OCI-M2 (cell line): ENCODE data around the gene PDLIM4.

Experiments
- DNase-seq: peaks from one replicate; lab custom pipeline; 2025; ENCODE audit not compliant: unreplicated experiment; lab: John Stamatoyannopoulos, UW

Gene PDLIM4

DNA sequence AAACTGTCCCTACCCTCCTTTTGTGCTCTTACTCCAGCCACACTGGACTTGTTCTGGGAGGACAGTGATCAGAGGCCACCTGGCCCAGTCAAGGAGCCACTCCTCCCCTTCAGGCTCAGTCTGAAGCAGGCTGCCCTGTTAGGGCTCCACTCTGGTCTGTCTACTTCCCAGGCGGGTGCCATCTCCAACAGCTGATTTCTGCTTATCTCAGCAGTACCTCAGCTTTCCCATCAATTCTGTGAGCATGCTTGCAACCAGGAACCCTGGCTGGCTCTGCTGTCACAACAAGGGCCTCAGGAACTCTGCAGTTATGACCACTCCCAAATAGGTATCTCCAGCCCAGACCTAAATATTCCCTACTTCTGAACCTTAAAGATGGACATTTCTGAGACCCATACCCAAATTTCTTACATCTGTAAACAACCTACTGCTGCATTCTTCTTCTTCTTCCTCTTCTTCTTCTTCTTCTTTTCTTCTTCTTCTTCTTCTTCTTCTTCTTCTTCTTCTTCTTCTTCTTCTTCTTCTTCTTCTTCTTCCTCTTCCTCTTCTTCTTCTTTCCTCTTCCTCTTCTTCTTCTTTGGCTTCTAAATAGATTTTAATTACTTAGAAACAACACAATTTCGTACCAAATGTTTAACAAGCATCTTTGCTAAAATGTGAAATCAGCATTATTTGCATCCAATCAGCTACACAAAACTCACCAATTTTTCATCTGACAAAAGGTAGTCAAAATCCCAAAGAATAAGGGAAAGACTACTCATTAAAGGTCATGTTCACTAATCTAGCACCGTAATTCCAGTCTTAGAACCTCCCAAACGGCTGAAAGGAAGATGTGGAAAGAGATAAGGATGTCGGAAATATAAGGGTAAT, 23.1 kb downstream of the PDLIM4 start:
- DNase-seq = no peak

DNA sequence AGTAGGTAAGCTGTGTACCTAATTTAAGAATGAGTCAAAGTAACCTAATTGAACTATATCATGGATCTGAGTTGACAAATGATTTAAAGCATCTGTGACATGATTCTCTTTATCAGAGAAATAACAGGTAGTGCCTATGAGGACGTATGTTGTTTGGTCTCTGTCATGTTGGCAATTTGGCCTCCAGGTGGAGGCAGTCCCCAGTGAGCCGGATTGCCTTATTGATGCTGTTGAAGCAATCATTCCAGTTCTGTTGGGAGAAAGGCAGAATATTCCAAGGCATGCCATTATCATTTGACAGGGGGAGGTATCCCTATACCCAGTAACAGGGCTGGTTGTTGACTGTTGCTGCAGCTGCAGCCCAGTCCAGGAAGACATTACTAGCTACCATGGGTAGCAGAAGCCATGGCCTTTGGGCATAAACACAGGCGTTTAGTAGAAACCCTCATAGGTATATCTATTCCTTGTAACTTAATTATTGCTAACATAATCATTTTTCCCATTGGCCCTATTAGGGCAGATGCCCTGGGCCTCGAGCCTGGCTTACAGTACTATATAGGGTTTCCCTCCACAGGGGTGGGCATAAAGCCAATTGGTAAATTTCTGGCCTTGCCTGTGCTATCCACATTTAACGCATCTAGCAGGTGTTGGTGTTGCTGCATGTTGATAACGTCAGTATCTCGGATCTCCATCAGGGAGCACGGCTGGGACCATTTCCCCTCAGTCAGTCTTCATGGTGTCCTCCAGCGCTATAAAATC, 24.5 kb downstream of the PDLIM4 start:
- no peak for DNase-seq

DNA sequence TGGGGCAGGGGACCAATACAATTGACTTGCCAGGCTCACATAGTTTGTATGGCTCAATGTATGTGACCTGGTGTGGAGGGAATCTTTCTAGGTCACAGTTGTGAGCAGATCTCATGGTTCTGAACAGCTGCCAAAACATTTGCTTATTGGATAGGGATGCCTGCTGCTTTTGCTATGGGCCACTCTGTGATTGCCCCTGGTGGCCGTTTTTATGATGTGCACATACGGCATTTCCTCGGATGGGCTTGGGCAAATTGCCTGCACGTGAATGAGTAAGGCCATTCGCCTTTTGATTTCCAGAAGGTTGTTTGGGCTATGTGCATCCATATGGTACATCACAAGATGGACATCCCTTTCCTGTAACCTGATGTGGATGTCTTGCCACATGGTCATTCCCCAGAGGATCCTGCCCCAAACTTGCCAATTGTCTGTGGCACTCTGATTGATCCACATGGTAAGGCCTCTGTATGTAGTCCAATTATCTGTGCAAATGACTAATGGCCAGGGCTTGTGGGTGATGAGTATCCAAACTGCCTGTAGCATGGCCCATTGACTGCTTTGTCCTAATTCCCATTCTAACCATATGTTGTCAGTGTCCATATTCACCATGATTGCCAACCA, 26.0 kb downstream of the PDLIM4 start:
- DNase-seq = no peak

DNA sequence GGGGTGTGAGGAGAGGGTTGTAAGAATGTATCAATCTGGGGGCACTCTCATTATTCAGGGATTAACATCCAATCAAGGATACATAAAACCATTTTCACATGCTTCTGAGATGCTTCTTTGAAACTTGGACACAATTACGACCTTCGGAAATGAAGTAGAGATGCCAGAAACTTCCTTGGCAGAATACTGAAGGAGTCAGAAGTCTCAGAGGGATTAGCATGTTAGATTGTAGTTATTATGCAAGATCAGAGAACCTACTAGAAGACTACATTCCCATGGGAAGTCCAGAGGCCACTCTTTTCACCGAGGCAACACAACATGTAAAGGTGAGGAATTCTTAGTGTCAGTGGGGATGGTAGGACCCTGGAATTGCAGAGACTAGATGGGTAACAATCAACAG, 31.6 kb downstream of the PDLIM4 start:
- no peak for DNase-seq

DNA sequence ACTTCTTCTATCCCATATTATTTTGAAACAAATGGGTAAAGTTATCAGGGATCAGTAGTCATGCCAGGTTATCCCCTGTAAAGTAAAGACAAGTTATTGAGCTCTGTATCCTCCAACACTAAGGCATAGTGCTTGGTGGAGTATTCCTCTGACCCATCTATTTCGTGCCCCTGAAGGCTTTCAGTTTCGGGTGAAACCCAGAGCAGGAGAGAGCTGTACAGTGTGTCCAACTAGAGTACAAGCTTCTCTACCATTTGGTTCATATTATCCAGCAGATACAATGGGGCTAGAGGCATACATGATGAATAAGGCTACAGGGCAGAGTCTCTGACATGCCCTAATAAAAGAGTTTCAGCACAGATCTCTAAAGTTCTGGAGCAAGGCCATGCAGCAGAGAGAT, 33.5 kb downstream of the PDLIM4 start:
- no peak for DNase-seq

DNA sequence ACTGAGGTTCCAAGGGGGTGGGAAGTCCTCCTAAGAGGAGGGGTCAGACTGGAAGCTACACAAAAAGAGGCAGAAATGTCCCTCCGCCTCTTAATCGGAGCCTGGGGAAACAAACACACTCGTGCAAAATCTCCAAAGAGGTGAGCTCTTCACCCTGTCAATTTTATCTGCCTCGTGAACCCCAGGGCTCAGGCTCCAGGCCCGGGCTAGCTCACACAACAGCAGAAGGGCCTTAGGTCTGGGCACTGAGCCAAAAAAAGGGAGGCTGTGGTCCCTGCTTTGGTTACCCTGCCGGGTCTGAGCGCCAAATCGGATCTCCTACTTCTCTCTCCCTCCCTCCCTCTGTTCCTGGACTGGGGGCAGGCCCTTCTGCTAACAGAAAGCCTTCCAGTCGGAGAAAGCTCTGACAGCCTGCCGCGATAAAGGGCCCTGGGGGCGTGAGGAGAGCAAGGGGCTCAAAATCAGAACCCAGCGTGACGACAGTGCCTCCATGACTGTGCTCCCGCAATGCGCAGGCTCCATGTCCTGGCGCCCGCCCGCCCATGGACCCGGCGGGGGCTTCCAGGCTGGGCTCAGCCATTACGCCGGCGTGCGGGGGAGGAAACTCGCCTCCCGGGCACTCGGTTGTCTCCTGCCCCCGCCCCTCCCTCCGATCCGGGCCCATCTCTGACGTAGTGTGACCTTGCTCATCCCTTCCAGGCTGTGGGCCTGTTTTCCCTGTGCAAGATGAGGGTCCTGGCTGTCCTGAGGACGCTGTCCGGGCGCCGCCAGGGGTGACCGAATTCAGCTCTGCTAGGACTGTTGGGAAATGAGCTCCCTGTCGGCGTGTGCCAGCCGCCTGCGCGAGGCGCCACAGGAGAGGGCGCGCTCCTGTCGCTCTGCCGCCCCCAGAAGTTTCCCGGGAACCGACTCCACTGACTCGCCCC, 35.8 kb downstream of the PDLIM4 start:
- peak; percentile 75 for DNase-seq

DNA sequence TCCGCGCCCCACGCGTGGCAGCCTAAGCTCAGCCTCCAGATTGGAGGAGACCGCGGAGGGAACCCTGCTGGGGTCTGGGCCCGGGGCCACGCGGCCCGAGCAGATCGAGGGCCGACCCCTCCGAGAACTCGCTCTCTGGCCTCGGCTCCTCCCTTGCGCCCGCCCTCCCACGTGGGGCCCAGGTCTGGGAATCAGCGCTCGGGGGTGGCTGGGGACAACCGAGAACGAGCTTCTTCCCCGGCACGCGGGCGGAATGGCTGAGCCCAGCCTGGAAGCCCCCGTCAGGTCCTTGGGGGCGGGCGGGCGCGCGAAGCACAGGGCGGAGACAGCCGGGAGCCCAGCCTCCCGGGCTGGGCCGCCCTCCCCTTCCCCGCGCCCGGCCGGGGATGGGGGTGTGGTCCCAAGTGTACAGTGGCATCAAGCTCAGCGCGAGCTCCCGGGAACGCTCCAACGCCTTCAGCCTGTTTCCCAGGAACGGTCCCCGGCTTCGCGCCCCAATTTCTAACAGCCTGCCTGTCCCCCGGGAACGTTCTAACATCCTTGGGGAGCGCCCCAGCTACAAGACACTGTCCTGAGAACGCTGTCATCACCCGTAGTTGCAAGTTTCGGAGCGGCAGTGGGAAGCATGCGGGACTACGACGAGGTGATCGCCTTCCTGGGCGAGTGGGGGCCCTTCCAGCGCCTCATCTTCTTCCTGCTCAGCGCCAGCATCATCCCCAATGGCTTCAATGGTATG, 36.7 kb downstream of the PDLIM4 start, which contains the start of gene SLC22A4:
Gene SLC22A4, plus strand, starts transcription at position 403 of the 736 bp plus-strand sequence. Its CDS starts 223 bp downstream, at position 626.
- peak; percentile 47 for DNase-seq

DNA sequence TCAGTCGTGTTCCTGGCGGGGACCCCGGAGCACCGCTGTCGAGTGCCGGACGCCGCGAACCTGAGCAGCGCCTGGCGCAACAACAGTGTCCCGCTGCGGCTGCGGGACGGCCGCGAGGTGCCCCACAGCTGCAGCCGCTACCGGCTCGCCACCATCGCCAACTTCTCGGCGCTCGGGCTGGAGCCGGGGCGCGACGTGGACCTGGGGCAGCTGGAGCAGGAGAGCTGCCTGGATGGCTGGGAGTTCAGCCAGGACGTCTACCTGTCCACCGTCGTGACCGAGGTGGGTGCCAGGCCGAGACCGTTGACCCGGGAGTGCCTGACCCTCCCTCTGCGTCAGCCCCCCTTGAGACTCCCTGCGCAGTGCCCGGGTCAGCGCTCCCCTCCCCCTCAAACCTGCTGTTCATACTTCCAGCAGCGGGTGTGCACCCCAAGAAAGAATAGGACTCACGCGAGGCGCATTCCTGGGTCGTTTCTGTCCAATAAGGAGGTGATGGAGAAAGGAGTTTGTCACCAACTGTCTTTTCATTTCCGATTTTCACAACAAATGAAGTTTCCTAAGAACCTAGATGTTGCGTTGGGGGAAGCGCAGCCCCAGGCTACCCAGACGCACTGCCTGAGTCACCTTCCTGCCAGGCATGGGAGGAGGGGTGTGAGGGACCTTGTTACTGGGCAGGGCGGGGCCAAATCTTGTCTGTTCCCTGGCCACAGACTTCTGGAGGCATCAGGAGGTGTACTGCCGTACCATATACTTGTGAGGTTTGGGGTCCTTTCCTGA, 37.4 kb downstream of the PDLIM4 start:
- no peak for DNase-seq

DNA sequence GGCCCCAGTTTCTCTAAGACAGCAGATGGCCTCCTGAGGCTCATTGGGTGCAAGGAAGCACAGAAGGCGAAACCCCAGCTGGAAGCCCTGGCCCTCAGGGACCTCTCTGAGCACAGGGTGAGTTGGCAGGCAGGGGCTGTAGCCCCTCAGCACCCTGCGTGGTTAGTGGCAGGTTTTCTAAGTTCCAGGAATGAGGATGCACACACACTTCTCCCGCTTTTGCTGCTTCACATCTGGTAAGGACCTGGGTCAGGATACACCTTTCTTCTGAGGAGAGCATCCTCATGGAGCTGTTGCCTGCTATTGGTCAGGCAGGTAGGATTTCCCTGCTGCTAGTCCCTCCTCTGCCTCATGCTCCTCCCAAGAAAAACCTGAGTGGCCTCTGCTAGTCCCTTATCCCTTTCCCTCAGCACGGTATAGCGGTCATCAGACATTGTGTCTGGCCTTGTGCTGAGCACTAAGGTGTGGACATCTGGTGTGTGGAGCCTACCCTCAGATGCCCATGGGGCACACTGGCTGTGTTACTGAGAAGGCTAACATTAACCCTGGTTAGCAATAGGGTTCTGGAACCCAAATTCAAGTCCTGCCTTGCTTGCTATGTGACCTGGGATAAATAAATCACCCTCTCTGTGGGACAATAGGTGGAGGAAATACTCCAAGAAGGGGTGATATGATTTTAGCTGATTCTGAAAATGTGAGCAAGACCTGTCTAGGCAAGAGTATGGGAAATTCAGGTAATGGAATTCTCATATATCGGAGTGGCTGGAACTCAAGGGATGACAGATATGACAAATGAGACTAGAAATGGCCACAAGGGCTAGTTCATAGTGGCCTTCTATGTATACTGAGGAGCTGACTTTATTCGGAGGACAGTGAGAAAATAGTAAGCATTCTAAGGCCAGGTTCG, 38.3 kb downstream of the PDLIM4 start:
- no peak for DNase-seq

DNA sequence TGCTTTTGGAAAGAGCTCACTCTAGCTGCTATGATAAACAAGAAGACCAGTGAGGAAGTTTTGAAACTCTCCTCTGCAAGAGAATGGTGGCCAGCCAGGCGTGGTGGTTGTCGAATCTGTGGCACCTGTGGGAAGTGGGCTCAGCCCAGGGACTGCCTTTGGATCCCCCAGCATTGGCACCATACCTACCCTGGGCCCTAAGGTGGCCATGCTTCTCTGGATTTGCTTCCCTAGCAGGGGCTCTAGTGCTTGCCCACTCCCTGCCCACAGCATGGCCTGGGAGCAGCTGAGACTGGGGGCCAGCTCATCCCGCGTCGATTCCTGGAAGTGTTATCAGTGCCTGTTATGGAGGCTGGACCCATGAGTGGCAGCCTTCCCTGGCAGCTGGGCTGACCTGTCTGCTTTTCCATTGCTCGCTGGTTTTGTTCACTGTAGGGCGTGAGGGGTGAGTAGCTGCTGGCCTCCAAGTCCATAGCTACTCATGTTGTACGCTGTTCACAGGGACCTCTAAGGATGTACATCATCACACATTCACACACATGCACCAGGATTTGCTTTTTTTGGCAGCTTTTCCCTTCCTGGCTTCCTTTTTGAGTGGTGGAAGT, 39.0 kb downstream of the PDLIM4 start:
- no peak for DNase-seq

DNA sequence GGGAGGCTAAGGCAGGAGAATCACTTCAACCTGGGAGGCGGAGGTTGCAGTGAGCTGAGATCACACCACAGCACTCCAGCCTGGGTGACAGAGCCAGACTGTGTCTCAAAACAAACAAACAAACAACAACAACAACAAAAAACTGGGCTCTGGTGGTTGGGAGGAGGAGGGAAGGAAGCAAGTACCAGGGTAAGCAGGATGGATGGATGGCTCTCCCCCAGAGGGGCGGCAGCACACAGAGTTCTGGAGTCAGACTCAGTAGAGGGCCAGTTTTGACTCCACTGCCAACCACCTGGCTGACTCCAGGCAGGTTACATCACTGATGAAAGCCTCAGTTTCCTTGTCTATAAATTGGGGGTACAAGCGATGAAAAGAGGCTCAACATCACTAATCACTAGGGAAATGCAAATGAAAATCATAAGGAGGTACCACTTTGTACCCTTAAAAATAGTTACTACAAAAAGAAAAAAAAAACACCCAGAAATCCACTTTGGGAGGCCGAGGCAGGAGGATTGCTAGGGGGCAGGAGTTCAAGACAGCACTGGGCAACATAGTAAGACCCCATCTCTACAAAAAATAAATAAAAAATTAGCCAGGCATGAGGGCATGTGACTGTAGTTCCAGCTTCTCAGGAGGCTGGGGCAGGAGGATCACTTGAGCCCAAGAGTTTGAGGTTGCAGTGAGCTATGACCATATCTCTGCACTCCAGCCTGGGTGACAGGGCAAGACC, 39.9 kb downstream of the PDLIM4 start:
- DNase-seq = no peak

DNA sequence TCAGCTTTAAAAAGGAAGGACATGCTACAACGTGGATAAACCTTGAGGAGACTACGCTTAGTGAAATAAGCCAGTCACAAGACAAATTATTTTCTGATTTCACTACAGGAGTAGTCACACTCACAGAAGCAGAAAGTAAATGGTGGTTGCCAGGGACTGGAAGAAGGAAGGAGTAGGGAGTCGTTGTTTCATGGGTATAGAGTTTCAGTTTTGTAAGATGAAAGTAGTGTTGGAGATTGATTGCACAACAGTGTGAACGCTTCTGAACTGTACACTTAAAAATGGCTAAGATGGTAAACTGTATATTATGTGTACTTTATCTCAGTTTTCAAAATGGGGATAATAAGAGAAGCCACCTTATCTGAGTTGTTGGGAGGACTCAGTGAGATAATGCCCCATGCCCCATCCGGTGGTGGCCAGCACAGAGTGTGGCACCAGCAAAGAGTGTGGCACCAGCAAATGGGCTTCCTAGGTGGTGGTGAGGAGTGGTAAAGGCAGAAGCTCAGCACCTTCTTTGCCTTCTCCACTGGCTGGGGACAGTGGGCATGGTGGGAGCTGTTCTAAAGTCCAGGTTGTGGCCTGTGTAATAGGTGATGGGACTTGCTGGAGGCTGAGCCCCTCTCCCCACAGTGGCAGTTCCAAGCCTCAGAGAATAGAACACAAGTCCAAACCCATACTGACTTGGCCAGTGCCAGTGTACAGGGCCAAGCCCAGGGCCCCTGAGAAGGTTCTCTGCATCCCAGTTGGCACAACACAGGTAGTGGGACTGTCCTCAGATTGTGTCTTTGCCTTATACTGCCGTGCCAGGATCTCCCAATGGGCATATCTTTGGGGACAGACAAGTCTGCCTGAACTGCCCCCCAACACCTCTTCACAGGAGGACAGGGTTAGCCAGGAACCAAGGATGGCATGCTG, 41.1 kb downstream of the PDLIM4 start:
- DNase-seq = no peak

DNA sequence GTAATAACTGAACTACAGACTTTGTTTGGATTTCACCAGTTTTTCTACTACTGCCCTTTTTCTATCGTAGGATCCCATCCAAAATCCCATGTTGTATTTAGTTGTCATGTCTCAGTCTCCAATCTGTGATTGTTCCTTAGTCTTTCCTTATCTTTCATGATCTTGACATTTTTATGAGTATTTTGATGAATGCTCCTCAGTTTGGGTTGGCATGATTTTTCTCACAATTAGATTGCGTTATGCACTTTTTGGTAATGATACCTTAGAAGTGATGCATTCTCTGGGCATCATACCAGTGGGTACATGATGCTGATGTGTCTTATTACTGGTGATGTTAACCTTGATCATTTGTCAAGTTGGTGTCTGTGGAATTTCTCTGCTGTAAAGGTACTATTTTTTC, 42.4 kb downstream of the PDLIM4 start:
- DNase-seq = no peak

DNA sequence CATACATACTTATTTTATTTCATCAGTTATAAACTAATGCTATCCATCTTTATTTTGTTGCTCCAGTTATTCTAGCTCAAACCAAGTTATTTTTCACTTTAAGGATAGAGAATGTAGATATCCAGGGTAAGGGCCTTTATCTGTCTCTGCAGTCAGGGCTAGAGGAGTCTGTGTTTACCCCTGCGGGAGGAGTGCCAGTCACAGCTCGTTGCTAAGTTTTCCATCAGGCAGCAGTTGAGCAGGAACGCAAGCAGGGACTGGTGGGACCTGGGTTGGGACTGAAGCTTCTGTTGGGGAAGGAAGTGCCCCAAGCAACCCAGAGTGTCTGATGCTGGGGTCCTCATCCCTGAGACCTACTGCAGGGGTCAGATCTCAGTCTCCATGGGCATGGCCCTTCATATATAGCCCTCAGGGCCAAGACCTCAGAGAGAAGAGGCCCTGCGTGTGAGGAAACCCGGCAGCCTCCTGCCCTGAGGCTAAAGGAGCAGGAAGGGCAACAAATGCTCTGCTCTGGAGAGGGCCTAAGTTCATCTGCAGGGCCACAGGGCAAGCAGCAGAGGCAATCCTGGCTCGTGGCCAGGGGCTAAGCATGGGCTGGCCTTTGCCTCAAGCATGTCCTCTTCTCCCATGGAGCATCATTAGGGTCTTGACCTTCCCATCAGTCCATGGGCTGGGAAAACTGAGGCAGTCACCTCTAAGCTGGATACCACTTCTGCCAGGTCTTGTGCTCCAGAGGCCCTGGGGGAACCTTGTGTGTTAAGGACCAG, 43.3 kb downstream of the PDLIM4 start:
- DNase-seq = no peak
